ENCODE measurements around the gene PLXNC1.

PLXNC1 gene

DNA sequence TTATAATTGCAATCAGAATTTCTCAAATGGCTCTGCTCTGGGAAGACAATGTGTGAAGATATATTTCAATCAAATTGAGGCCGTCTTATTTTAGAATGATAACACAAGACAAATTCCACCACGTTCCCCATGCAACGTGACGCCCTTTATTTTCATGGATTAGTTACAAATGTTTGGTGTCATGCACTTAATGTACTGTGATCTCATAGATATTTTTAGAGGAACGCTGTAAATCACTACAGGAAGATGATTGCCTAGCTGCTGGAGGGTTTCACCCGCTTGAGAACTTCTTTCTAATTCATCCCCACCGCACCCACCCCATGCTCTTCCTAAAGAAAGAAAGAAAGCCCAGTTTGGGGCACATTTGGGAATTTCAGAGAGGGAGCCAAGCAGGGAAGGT lies 117.2 kb downstream of the PLXNC1 start:
- DNase-seq (ENCODE audit: low spot score), result no peak

- DNase-seq (ENCODE audit: low spot score), result no peak
Observed at GRCh38 chr12:94265966-94266745, 117.8 kb downstream of the PLXNC1 start.

DNA sequence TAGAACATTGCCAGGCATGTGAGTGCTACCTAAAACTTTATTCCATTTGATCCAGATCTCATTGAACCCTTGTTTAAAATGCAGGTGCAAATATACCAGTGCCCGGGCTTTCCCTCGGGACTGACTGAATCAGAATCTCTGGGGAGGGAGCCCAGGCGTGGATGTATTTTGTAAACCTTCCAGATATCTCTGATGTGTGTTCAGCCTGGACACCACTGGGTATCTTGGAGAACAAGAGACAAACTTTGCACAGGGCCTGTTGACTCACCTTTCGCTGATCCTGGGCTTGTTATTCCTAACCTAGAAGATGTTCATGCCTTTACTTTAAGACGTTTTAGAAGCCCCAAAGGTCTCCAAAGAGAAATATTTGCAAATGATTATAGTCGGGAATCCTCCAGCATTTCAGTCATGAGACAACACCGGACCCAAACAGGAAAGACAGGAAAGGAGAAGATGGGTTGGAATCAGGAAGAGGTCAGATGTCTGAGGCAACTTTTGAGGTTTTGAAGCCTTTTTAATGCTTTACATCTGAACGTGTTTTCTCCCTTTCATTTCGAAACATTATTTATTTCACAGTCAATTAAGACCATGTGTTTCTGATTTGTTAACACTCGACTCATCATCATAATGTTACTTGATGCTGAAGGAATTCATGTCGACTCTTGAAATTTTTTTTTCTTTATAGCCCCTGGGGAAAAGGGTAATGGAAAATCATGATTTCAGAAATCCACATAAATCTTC lies 118.6 kb downstream of the PLXNC1 start:
- no peak for DNase-seq (ENCODE audit: low spot score)

- DNase-seq (ENCODE audit: low spot score), result no peak
Observed at GRCh38 chr12:94267537-94267872, 119.1 kb downstream of the PLXNC1 start.

DNA sequence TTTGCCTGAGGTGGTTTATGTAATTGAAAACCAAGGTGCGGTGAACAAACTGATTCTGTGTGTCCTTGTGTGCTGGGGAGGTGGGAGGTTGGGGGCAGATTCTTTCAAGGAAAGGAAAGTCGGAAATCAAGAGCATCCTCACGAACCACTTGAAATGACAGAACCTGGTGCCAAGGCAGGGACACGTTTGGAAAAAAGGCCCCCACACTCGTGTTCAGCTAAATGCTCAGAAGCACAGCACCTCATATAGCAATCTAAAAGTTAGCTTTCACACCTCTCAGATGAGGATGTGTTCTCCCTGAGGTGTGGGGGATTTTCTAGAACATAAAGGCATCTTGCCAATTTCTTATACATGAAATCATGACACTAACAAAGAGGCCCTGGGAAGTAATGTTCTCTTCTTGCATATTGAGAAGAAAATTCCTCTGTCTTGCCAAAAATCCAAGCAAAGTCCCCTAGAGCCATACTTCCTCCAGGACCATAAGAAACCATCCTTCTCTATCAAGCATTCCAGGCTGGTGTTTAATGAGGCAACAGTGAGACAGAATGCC lies 119.6 kb downstream of the PLXNC1 start:
- no peak for DNase-seq (ENCODE audit: low spot score)

- no peak for DNase-seq (ENCODE audit: low spot score)
Observed at GRCh38 chr12:94269316-94269999, 121.1 kb downstream of the PLXNC1 start.

GRCh38 chr12:94271351-94271750 lies 123.0 kb downstream of the PLXNC1 start:
- DNase-seq (ENCODE audit: low spot score), result no peak

DNA sequence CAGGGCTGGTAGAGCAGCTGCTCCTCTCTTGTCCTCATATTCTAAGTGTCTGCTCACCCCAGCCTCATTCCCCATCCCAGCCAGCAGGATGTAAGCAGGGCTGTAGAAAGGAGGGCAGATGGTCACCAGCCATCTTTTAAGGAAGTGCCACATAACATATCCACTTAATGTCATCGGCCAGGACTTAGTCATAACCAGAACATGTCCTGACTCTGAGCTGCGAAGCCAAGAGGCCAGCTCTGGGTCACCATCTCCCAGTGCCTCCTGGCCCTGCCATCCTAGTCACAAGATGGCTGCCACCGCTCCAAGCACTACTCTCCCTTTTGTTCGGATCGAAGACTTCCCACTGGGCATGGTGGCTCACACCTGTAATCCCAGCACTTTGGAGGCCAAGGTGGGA lies 123.9 kb downstream of the PLXNC1 start:
- no peak for DNase-seq (ENCODE audit: low spot score)

DNA sequence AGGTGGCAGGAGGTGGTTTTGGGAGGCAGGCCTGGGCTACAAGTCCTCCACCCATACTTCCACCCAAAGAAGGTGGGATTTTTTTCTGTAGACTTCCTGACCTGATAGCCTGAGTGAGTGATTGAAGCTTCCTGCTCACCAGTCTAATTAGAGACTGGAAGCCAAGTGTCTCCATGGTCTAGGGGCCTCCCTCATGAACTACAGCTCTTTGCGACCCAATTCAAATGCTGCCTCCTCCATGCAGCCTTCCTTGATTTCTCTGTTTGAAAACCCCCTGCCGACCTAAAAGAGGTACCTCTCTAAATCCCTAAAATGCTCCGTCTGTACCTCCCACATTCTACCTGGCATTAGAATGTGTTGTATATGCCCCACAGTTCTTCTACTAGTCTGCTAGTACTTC lies 124.9 kb downstream of the PLXNC1 start:
- no peak for DNase-seq (ENCODE audit: low spot score)

GRCh38 chr12:94276725-94277124 lies 128.3 kb downstream of the PLXNC1 start:
- DNase-seq (ENCODE audit: low spot score), result no peak

GRCh38 chr12:94277426-94278000 lies 129.1 kb downstream of the PLXNC1 start:
- DNase-seq (ENCODE audit: low spot score), result no peak

- DNase-seq (ENCODE audit: low spot score), result no peak
Observed at GRCh38 chr12:94280063-94280462, 131.7 kb downstream of the PLXNC1 start.

DNA sequence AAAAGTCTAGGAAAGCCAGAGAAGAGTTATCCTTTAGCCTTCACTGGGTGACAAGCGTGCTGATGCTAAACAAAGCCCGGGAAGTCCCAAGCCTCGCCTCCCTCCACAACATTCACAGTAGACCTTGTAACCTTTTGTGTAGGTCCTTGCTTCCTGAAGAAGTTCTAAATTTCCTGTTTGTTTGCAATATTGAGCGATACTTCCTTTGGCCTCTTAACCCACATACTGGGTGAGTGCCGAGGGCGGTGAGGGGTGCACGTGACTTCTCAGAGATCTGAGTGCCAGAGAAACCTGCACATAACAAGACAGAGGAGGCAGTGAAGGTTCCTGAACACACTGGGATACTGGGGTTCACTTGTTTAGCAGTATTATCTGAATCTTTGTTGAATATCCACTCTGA lies 134.3 kb downstream of the PLXNC1 start:
- no peak for DNase-seq (ENCODE audit: low spot score)

- no peak for DNase-seq (ENCODE audit: low spot score)
Observed at GRCh38 chr12:94284046-94284445, 135.7 kb downstream of the PLXNC1 start.

- no peak for DNase-seq (ENCODE audit: low spot score)
Observed at GRCh38 chr12:94284859-94285258, 136.5 kb downstream of the PLXNC1 start.

- DNase-seq (ENCODE audit: low spot score), result no peak
Observed at GRCh38 chr12:94285943-94286582, 137.7 kb downstream of the PLXNC1 start.

DNA sequence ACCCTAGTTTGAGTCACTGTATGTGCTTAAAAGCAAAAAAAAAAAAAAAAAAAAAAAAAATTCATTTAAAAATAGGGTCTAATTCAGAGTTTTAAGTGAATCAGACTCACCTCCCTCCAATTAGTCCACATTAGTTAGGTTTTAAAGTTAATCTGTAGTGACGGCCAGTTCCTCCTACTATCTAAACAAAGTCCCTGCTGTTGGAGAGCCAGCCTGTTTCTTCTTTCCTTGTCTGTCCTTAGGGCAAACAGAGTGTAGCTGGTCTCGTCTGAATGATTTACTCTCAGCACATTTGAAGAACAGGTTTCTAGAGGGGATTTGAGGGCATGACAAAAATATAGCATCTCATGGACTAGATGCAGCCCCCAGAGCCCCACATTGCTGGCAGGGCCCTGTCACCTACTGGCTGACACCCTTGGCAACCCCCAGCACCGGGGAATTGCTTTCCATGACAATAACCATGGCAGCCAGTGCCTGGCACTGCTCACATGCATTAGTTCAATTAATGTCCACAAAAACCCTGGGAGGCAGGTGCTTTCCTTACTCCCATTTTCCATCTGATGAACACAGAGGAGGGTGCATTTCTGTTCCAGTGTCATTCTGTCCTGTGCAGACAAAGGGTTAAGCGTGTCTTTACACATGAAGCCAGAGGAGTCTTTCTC lies 138.3 kb downstream of the PLXNC1 start:
- no peak for DNase-seq (ENCODE audit: low spot score)

GRCh38 chr12:94287245-94287628 lies 138.9 kb downstream of the PLXNC1 start:
- DNase-seq (ENCODE audit: low spot score), result no peak

DNA sequence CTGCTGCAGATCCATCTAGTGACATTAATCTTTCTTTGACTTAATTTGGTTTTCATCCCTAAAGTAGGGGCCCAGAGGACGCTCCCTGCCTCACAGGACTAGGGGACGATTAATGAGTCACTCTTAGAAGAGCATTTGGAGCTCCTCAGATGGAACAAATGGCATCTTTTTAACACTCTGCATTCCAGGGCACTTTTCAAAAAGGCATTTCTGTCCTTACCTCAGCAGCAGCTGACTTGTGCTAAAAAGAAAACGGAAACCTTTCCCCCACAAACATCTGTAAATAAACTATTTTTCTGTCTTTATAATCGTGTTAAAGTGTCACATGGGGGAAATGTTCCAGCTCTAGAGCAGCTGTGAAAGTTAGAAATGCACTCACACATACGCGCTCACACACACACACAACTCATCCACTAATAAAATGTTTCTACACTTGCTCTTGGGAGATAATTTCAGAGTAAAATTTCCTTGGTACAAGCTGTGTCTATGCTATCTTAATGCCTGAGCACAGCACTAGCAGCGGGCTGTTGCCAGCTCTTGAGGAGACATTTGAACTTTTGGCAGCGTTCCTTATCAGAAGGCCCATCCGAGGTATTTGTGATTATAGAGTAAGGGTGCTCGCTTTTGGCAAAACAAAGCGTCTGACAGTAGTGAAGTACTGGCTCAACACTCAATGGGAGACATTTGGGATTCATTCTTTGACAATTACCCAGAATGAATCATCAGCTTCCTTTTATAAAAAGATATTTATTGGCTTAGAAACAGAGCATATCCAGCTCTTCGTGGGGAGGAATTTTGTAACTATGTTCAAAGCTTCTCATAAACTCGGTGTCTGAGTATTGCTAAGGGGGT lies 141.3 kb downstream of the PLXNC1 start:
- no peak for DNase-seq (ENCODE audit: low spot score)

- no peak for DNase-seq (ENCODE audit: low spot score)
Observed at GRCh38 chr12:94290353-94290752, 142.0 kb downstream of the PLXNC1 start.
